ENCODE measurements around the gene KANSL1. TPM values are rescaled to one million over a fixed set of nuclear protein-coding genes. Genes with fewer than 3 reads are reported as not detected.
"Not testable (repeated sequence)": the region's sequence is repeated elsewhere in the genome, so short reads cannot be mapped to it uniquely, and the experiment has no call there.

Gene KANSL1
- total RNA-seq, 3 donors from 2014 or later = 59.5 to 142 (median 111) TPM

GRCh38 chr17:46020998-46021397 is 172.2 kb downstream of the KANSL1 start:
- Histone ChIP-seq H3K4me3 (no peak overlapping the region), H3K4me1 (no peaks in the 10 kb centered on the region), H3K9me3 (no peaks in the 10 kb centered on the region), H3K36me3 (no peaks in the 10 kb centered on the region), H3K27ac (no peak overlapping the region), H3K27me3 (no peaks in the 10 kb centered on the region)
- no peak for TF ChIP-seq POLR2A (IDR thresholded peaks at IDR 0.05)
- TF ChIP-seq, protein P1, sequence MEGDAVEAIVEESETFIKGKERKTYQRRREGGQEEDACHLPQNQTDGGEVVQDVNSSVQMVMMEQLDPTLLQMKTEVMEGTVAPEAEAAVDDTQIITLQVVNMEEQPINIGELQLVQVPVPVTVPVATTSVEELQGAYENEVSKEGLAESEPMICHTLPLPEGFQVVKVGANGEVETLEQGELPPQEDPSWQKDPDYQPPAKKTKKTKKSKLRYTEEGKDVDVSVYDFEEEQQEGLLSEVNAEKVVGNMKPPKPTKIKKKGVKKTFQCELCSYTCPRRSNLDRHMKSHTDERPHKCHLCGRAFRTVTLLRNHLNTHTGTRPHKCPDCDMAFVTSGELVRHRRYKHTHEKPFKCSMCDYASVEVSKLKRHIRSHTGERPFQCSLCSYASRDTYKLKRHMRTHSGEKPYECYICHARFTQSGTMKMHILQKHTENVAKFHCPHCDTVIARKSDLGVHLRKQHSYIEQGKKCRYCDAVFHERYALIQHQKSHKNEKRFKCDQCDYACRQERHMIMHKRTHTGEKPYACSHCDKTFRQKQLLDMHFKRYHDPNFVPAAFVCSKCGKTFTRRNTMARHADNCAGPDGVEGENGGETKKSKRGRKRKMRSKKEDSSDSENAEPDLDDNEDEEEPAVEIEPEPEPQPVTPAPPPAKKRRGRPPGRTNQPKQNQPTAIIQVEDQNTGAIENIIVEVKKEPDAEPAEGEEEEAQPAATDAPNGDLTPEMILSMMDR (IDR thresholded peaks at IDR 0.05) = no peak
- TF ChIP-seq POLR2AphosphoS5 (IDR thresholded peaks at IDR 0.05) = no peak
- intact Hi-C loops (cut with DNase I; ENCODE audit: low total_unique reads) = no loop called here
- peak in 1 of 2 donors; percentile 38 for DNase-seq (ENCODE audit: low spot score in 2 of 2)

GRCh38 chr17:46020023-46020761 is 173.0 kb downstream of the KANSL1 start:
- Histone ChIP-seq H3K9me3 (no peaks in the 10 kb centered on the region), H3K4me3 (no peak overlapping the region), H3K27ac (no peak overlapping the region), H3K4me1 (no peaks in the 10 kb centered on the region), H3K36me3 (no peaks in the 10 kb centered on the region), H3K27me3 (no peaks in the 10 kb centered on the region)
- TF ChIP-seq POLR2A (IDR thresholded peaks at IDR 0.05) (no peak), POLR2AphosphoS5 (IDR thresholded peaks at IDR 0.05) (no peak)
- TF ChIP-seq, protein P1 (IDR thresholded peaks at IDR 0.05) = no peak
- intact Hi-C loops (cut with DNase I; ENCODE audit: low total_unique reads) = no loop called here
- DNase-seq (ENCODE audit: low spot score in 2 of 2) = peak in 1 of 2 donors; percentile 15

GRCh38 chr17:46019408-46019925 is 173.8 kb downstream of the KANSL1 start:
- peak in 1 of 2 donors; percentile 31 for DNase-seq (ENCODE audit: low spot score in 2 of 2)
- H3K36me3 ChIP-seq; H3K4me1 ChIP-seq; H3K9me3 ChIP-seq; H3K4me3 ChIP-seq; H3K27ac ChIP-seq; H3K27me3 ChIP-seq; intact Hi-C loops (cut with DNase I; ENCODE audit: low total_unique reads): not testable (repeated sequence)

DNA sequence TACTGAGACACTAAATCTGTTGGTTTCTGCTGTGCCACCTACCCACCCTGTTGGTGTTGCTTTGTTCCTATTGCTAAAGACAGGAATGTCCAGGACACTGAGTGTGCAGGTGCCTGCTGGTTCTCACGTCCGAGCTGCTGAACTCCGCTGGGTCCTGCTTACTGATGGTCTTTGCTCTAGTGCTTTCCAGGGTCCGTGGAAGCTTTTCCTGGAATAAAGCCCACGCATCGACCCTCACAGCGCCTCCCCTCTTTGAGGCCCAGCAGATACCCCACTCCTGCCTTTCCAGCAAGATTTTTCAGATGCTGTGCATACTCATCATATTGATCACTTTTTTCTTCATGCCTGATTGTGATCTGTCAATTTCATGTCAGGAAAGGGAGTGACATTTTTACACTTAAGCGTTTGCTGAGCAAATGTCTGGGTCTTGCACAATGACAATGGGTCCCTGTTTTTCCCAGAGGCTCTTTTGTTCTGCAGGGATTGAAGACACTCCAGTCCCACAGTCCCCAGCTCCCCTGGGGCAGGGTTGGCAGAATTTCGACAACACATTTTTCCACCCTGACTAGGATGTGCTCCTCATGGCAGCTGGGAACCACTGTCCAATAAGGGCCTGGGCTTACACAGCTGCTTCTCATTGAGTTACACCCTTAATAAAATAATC is 179.6 kb downstream of the KANSL1 start:
- no peak overlapping the region for H3K4me3 ChIP-seq
- intact Hi-C loops (cut with DNase I; ENCODE audit: low total_unique reads) = no loop called here
- no peaks in the 10 kb centered on the region for H3K4me1 ChIP-seq
- TF ChIP-seq POLR2AphosphoS5 (IDR thresholded peaks at IDR 0.05) = no peak
- TF ChIP-seq, protein P1 (IDR thresholded peaks at IDR 0.05) = no peak
- TF ChIP-seq POLR2A (IDR thresholded peaks at IDR 0.05) = no peak
- H3K36me3 ChIP-seq = no peaks in the 10 kb centered on the region
- H3K27ac ChIP-seq = peak overlapping the region in 1 of 2 donors; percentile 1
- H3K9me3 ChIP-seq = no peaks in the 10 kb centered on the region
- H3K27me3 ChIP-seq = no peaks in the 10 kb centered on the region
- DNase-seq (ENCODE audit: low spot score in 2 of 2) = no peak

DNA sequence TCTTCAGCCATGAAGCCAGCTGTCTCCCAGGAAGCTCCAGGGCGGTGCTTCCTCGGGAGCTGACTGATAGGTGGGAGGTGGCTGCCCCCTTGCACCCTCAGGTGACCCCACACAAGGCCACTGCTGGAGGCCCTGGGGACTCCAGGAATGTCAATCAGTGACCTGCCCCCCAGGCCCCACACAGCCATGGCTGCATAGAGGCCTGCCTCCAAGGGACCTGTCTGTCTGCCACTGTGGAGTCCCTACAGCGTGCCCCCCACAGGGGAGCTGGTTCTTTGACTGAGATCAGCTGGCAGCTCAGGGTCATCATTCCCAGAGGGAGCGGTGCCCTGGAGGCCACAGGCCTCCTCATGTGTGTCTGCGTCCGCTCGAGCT is 180.1 kb downstream of the KANSL1 start:
- Histone ChIP-seq H3K4me1 (no peaks in the 10 kb centered on the region), H3K9me3 (no peaks in the 10 kb centered on the region), H3K4me3 (no peak overlapping the region), H3K36me3 (no peaks in the 10 kb centered on the region), H3K27ac (no peak overlapping the region), H3K27me3 (no peaks in the 10 kb centered on the region)
- intact Hi-C loops (cut with DNase I; ENCODE audit: low total_unique reads) = no loop called here
- DNase-seq (ENCODE audit: low spot score in 2 of 2) = no peak
- TF ChIP-seq, protein P1 (IDR thresholded peaks at IDR 0.05) = no peak
- no peak for TF ChIP-seq POLR2AphosphoS5 (IDR thresholded peaks at IDR 0.05)
- TF ChIP-seq POLR2A (IDR thresholded peaks at IDR 0.05) = no peak
